ENCODE results near the gene AURKAIP1. TPM values are rescaled to one million over a fixed set of nuclear protein-coding genes. Genes with fewer than 3 reads are reported as not detected.
A peak's percentile ranks its signal among the peaks of the same experiment; 100 is the strongest.

AURKAIP1 gene
- total and polyA plus RNA-seq, 4 donors = 43.5 to 208 (median 168) TPM

- peak; percentile 92 to 95 (median 94) for DNase-seq
- H3K4me1 ChIP-seq (ENCODE audit: control insufficient read depth in 5 of 5, insufficient read depth in 5 of 5, low read length in 5 of 5) = peaks cover 0 to 39% (median 11%) of the 10 kb centered on the region in 5 donors
- H3K9ac ChIP-seq (ENCODE audit: insufficient read depth in 1 of 2, low read length in 2 of 2) = peak within 1 kb of the TSS; percentile 55 to 86
- peak within 1 kb of the TSS; percentile 21 to 79 for H3K27ac ChIP-seq (ENCODE audit: low read depth in 1 of 2, low read length in 1 of 2)
- no peak for TF ChIP-seq CTCF (IDR thresholded peaks at IDR 0.05; ENCODE audit: control extremely low read depth, extremely low read depth)
- H3K4me3 ChIP-seq = peak within 1 kb of the TSS; percentile 37
- ATAC-seq (ENCODE audit: insufficient read depth, low FRiP score) = no peak
- H3K36me3 ChIP-seq (ENCODE audit: control insufficient read depth in 4 of 4, insufficient read depth in 4 of 4, low read length in 4 of 4) = peaks cover 0 to 6% (median 2%) of the 10 kb centered on the region in 4 donors
- H3K9me3 ChIP-seq (ENCODE audit: control insufficient read depth in 4 of 4, insufficient read depth in 3 of 4, low read length in 3 of 4) = peaks cover 0 to 5% (median 0%) of the 10 kb centered on the region in 4 donors
- peaks cover 0 to 4% (median 0%) of the 10 kb centered on the region in 3 donors for H3K27me3 ChIP-seq (ENCODE audit: control insufficient read depth in 3 of 3, insufficient read depth in 3 of 3, low read length in 2 of 3)
- WGBS, 2 donors = 21 to 31% methylated on average over 24 to 29 of the region's 29 CpGs
Measured at GRCh38 chr1:1358433-1359271, 16.4 kb downstream of the AURKAIP1 start, which contains the start of gene MXRA8. Gene MXRA8, minus strand, starts transcription at chr1:1358555. Its CDS starts 51 bp downstream, at chr1:1358504.

GRCh38 chr1:1357871-1358432, 17.1 kb downstream of the AURKAIP1 start:
- no peak for TF ChIP-seq CTCF (IDR thresholded peaks at IDR 0.05; ENCODE audit: control extremely low read depth, extremely low read depth)
- H3K27me3 ChIP-seq (ENCODE audit: control insufficient read depth in 3 of 3, insufficient read depth in 3 of 3, low read length in 2 of 3) = peaks cover 0 to 4% (median 0%) of the 10 kb centered on the region in 3 donors
- peaks cover 0 to 39% (median 11%) of the 10 kb centered on the region in 5 donors for H3K4me1 ChIP-seq (ENCODE audit: control insufficient read depth in 5 of 5, insufficient read depth in 5 of 5, low read length in 5 of 5)
- peak overlapping the region; percentile 21 to 79 for H3K27ac ChIP-seq (ENCODE audit: low read depth in 1 of 2, low read length in 1 of 2)
- 16 to 23% methylated on average over 17 to 18 of the region's 18 CpGs for WGBS, 2 donors
- peak in 1 of 3 donors; percentile 79 for DNase-seq
- ATAC-seq (ENCODE audit: insufficient read depth, low FRiP score) = no peak
- peaks cover 0 to 5% (median 0%) of the 10 kb centered on the region in 4 donors for H3K9me3 ChIP-seq (ENCODE audit: control insufficient read depth in 4 of 4, insufficient read depth in 3 of 4, low read length in 3 of 4)
- peaks cover 0 to 8% (median 2%) of the 10 kb centered on the region in 4 donors for H3K36me3 ChIP-seq (ENCODE audit: control insufficient read depth in 4 of 4, insufficient read depth in 4 of 4, low read length in 4 of 4)
- H3K9ac ChIP-seq (ENCODE audit: insufficient read depth in 1 of 2, low read length in 2 of 2) = peak overlapping the region; percentile 55 to 86
- H3K4me3 ChIP-seq = peak overlapping the region; percentile 37

DNA sequence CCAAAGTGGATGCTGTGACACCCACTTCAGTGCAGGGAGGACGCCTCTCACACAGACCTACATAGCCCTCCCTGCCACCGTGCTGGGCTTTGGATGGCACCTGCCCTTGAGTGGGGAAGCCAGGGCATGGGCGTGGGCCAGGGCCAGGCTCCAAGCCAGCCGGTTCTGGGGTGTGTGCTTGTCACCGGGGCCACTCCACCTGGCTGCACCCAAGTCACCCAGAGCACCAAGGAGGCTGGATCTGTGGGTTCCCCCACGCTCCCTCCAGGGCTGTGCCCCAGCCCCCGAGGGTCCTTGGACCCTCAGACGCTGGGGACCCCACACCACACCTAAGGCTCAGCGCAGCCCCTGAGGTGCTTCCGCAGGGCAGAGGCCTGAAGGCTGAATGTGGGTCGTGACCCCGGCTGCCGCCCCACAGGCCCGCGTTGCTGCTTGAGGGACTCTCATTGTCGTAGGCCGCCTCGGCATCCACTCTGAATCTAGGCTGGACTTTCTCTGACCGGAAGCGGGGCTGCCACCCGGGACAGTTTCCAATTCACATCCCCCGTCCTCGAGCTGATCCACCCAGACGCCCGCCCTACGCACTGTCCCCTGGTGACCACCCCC, 18.1 kb downstream of the AURKAIP1 start:
- peak overlapping the region in 1 of 2 donors; percentile 74 for H3K27ac ChIP-seq (ENCODE audit: low read depth in 1 of 2, low read length in 1 of 2)
- peaks cover 0 to 5% (median 0%) of the 10 kb centered on the region in 4 donors for H3K9me3 ChIP-seq (ENCODE audit: control insufficient read depth in 4 of 4, insufficient read depth in 3 of 4, low read length in 3 of 4)
- WGBS, 2 donors = 31 to 62% methylated on average over 26 of the region's 26 CpGs
- peaks cover 0 to 44% (median 9%) of the 10 kb centered on the region in 5 donors for H3K4me1 ChIP-seq (ENCODE audit: control insufficient read depth in 5 of 5, insufficient read depth in 5 of 5, low read length in 5 of 5)
- TF ChIP-seq CTCF (IDR thresholded peaks at IDR 0.05; ENCODE audit: control extremely low read depth, extremely low read depth) = no peak
- H3K27me3 ChIP-seq (ENCODE audit: control insufficient read depth in 3 of 3, insufficient read depth in 3 of 3, low read length in 2 of 3) = peaks cover 0 to 4% (median 0%) of the 10 kb centered on the region in 3 donors
- peak overlapping the region; percentile 23 for H3K4me3 ChIP-seq
- ATAC-seq (ENCODE audit: insufficient read depth, low FRiP score) (no peak), DNase-seq (peak; percentile 48 to 65 (median 60))
- peaks cover 0 to 14% (median 5%) of the 10 kb centered on the region in 4 donors for H3K36me3 ChIP-seq (ENCODE audit: control insufficient read depth in 4 of 4, insufficient read depth in 4 of 4, low read length in 4 of 4)
- H3K9ac ChIP-seq (ENCODE audit: insufficient read depth in 1 of 2, low read length in 2 of 2) = peak overlapping the region; percentile 55 to 86
